GM19025 (cell line): ENCODE measurements around the gene MMD.
"Not testable (repeated sequence)": the region's sequence is repeated elsewhere in the genome, so short reads cannot be mapped to it uniquely, and the experiment has no call there.

Experiments used
- ATAC-seq: cut with Tn5 transposase; IDR thresholded peaks from one replicate; pipeline ENCODE4 v1.9.1; 2021; ENCODE audit warnings: mild to moderate bottlenecking, low read depth, moderate library complexity; ENCODE audit not compliant: unreplicated experiment

Gene MMD

DNA sequence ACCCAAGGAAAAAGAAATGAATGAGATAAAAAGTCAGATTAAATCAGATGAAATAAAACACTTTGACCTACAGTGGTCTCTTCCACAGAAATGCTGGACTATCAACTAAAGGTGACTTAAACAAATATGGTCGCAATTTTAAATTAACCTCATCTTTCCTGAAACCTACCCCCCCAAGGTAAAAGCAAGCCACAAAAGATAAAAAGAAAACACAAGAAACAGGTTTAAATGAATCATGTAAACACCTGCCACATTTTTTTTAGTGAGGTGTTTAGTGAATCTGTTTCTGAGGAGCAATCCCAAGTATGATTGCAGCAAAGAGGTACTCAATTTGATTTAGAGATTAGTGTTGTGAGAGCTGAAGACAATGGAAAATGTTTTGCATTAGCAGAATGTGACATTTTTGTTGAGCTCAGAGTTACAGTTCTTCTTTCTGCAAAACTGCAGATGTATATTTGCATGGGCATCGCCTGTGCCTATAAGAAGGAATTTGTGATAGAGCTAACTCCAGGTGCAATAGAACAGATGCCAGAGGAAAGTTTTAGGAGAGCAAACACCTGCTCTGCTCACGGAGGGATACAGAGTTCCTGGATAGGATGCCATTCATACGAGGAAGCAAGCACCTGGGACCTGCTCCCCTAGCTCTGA lies 3.4 kb upstream of the MMD start:
- ATAC-seq = no peak

DNA sequence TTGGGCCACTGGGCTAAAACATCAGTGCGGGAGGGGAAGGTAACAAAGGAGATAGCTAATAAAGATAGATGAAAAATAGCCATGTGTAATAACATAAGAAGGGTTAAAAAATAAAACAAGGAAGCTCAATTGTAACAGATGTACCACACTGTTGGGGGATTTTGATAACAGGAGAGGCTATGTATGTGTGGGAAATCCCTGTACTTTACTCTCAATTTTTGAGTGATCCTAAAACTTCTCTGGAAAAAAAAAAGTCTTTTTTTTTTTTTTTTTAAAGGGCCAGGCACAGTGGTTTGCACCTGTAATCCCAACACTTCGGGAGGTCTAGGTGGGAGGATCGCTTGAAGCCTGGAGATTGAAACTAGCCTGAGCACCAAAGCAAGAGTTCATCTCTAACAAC lies 1.9 kb upstream of the MMD start:
- ATAC-seq = no peak

DNA sequence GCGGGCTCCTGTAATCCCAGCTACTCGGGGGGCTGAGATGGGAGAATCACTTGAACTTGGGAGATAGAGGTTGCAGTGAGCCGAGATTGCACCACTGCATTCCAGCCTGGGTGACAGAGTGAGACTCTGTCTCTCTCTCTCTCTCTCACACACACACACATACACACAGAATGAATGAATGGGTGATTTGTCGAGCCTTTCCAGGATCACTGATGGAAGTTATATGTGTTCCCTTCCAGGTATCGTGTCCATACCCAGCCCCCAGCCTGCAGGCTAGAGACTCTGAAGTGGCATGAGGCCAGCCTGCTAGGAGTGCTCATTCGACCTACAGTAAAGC lies 1.2 kb upstream of the MMD start:
- not testable (repeated sequence) for ATAC-seq

DNA sequence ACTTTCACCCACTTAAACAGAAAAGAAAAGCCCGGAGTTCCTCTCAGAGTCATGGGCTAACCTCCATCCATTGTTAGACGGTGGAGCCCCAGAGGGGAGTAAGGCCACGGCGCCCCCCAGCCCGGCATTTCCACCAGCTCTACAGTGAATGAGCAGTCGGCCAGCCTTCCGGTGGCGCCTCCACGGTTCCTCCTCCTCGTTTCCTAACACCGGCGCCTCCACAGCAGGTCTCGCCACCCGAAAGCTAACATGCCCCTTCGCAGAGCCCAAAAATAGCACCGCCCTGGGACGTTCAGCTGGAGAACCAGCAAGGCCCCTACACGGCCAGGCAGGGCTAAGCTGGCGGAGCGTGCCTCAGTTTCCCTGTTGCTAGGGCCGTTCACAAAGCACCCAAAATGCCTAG lies 858 bp downstream of the MMD start:
- ATAC-seq = no peak

DNA sequence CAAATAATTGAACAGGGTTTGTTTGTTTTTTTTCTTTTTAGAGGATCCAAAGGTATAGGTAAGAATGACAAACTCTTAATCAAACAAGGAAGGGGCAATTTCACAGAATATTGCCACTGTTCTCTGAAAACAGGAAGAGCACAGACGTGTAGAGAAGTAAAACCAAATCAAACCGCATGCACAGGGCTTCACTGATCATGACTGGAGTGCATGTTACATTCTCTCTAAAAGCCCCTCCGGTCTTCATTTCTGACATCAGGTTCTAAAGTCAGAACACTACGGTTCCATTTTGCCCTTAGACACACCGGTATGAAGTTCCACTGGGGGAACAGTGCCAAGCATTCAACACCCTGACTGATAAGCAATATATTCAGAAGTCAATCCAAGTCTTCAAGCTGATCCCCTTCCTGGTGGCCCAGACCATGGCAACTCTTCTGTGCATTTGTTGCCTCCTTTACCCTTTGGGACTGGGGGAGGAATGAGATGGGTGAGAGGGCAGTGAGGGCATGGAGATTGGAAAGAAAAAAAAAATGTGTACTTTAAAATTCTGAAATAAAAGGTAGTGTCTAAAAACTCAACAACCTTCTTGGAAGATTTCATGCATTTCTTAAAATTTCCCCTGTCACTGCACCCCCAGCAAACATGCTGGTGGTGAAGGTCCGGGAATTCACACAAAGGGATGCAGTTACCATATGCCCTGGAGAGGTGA lies 1.4 kb downstream of the MMD start:
- no peak for ATAC-seq

DNA sequence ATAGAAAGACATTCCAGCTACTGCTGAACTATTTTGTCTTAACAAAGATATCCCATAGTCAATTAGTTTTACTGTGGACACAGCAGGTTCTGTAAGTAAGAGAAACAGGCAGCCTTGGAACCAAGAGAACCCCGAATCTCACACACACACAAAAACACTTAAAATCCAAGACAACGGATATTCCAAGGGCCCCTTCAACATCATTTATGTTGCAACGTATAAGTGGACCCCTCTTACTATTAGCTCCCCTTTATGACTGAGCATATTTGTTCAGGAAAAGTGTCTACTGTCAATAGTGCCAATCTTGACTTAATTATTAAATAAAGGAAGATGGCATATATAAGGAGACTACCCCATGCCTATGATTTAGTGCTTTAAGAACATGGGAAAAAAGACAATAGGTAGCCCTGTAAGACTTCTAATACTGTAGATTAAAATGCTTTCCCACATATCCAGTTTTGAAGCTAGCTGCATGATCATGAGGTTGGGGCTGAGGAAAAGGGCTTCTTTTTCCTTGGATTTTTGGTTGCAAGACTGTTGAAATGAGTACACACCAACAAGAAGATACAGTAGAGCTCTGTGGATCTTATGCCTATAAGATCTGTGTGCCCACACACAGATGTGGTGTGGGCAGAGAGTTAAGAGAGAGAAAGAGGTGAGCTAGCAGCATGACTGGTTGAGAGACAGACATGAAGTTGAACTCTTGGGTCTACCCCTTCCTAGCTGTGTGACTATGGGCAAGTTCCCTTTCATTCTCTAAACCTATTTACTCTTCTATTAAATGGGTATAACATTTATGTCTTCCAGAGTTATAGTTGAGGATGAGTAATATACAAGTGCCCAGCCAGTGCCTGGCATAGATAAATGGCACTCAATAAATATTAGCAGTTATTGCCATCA lies 3.0 kb downstream of the MMD start:
- no peak for ATAC-seq

DNA sequence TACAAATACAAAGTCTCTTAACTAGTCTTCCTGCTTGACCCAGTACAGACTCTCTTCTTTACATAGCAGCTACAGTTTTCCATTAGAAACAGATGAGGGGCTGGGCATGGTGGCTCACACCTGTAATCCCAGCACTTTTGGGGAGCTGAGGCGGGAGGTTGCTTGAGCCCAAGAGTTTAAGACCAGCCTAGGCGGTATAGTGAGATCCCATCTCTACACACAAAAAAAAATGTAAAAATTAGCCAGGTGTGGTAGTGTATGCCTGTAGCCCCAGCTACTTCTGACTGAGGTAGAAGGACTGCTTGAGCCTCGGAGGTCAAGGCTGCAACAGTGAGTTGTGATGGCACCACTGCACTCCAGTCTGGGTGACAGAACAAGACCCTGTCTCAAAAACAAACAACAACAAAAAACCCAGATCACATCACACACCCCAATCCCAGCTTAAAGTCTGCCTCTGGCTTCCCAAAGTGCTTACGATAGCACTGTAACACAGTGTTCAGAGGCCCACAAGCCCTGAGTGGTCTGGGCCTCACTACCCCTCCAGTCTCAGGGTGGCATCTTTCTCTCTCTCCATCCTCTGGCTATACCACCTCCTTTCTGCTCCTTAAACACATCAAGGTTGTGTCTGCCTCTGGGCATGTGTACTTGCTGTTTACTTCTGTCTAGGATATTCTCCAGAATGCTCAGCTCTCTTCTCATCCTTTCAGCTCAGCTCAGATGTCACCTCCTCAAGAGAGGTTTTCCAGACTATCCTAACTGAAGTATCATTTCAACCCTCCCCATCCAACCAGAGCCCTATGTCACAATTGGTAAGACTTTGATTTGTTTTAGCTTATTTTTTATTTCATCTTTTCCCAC lies 4.0 kb downstream of the MMD start:
- no peak for ATAC-seq

DNA sequence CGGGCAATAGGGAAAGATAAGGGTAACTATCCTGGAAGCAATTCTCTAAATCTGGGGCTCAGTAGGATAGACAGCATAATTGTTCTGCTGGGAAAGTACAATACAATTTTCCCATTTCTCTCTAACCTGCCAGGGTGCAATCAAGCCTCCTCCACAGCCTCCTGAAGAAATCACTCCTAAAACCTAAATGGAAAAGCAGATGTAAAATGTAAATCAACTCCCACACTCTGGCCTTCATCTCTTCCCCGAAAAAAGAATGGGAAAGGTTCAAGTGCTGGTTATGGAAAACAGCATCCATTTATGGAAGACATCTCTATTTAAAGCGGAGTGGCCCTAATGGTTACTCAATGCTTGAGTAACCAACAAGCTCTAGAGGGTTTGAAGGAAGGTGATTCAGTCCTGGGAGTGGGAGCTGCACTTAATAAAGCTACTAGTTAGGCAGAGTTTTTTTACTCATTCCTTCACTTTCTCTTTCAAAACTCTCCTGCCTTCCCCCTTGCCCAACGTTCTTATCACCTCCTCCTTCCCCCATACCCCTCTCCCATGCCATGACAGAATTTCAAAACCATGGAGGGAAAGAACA lies 5.1 kb downstream of the MMD start:
- no peak for ATAC-seq

DNA sequence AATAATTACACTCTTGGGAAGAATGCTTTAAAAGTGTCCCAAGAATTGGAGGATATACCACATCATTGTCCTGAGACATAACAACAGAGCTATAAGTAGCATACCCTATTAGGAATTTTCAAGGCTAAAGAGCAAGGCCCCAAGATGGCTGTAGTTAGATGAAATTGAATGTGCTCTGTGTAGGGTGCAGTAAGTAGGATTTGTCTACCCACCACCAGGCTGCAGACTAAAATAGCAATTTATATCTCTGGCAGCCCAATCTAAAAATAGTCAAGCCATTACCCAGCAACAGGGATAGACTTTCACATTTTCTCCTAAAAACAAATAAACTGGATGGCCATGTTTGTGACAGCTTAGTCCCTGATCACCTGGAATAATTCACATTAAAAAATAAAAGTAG lies 5.6 kb downstream of the MMD start:
- ATAC-seq = no peak

DNA sequence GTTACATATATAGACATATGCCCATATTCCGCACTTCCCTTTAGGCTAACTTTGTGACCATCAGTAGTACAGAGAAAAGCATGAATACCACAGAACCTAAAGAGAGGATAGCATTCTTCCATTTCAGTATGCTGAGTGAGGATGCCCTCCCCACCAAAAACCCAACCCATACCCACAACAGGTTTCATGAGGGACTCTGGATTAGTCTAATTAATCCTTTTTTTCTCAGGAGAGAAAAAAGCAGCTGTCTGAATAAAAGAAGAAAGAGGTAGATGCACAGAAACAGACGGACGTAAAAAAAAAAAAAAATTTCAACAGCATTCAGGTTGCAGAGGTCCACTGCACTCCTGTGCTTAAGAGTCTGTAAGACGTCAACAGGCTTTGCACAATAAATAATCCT lies 6.7 kb downstream of the MMD start:
- ATAC-seq = no peak

DNA sequence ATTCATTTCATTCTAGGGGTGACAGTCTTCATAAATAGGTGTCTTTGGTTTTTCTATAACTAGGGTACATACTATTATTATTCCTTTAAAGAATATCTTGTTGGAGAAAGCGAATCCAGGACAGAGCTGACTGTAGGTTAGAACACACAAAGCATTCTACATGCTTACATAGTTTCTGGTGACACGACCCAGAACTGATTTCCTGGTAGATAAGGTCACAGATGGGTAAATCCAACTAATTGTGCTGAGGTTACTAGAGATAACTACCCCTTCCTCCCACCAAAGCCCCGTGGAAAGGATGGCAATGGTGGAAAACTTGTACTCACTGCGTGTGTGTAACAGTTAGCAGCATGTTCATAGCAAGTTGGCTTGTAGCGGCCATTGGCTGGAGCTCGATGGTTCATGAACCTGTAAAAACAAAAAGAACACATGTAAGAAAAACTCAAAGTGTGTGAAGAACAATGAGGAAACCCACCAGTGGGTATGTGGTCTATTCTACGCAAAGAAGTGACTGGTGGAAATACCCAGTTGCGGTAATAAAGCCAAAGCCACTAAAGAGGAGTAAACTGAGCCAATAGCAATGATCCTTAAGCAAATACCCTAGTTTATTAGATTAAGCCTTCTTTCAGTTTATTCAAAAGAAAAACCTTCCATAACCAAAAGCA lies 7.7 kb downstream of the MMD start:
- no peak for ATAC-seq

DNA sequence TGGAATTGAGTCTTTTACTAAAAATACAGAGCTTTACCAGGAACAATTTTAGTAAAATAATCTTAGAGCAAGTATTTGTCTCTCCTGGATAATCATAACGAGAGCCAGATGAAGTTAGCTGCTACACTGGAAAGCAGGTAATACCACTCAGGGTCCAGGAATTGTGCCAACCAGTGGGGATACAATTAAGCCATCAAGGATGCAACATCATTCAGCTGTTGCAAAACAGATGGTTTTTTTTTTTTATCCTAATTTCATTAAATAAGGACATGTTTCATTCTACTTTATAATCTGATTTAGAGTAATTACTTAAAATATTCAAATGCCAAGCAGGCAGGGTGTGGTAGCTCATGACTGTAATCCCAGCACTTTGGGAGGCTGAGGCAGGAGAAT lies 10.2 kb downstream of the MMD start:
- ATAC-seq = no peak

DNA sequence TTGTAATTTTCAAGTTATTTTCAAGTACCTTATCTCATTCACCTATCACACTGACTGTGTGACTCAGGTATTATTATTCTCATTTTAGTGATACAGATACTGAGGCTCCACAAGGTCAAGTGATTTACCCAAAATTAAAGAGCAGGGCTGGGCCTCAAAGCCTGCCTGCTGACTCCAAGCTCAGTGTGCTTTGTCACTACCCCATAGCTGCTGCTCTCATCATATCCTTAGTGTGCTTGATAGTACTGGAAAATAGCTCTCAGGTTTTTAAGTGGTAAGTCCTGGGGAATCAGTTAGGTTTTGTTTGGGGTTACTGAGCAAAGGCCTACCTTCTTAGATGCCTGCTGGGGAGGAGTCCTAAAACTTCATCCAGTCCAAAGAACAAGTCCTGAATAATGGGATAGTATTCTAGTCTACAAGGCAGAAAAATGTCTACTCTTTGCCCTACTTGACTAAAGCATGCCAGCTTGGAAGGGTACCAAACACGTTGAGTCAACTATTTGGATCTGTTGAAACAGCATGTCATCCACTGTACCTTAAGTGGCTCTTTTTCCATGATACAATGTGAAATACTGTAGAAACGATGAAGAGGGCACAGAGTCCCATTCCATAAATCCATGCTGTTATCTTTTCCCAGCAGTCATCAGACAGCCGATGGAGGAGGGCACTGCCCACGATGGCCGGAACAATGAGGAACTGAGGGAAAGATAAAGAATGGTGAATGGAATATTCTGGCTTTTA lies 10.7 kb downstream of the MMD start:
- ATAC-seq = no peak

DNA sequence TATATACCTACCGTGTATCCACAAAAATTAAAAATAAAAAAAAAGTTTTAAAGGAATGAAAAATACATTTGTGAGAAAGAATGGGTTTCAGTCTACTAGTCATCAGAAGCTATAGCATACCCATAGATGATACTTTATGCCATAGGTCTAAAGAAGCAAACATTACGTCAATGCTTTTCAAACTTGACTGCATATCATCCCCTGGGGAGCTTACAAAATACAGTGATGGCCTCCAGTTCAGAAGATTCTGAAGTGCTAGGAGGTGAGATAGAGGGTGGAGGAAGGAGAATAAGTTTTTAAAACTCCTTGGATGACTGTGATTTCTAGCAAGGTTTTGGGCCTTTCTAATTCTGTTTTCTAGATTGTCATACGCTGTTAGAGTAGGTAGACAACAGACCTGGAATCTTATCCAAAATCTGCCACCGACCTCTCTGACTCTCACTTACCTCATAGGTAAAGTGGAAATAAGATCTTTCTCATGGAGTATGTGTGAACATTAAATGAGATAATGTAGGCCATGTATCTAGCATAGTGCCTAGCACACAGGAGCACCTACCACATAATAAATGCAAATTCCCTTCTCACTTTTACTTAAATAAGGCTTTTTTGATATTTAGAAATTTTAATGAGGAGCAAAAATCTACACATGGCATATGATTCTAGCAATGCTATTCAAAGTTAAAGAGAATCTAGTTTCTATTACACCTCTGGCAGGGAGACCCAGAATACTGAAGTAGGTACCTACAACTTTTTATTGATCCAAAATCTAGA lies 12.4 kb downstream of the MMD start:
- no peak for ATAC-seq

DNA sequence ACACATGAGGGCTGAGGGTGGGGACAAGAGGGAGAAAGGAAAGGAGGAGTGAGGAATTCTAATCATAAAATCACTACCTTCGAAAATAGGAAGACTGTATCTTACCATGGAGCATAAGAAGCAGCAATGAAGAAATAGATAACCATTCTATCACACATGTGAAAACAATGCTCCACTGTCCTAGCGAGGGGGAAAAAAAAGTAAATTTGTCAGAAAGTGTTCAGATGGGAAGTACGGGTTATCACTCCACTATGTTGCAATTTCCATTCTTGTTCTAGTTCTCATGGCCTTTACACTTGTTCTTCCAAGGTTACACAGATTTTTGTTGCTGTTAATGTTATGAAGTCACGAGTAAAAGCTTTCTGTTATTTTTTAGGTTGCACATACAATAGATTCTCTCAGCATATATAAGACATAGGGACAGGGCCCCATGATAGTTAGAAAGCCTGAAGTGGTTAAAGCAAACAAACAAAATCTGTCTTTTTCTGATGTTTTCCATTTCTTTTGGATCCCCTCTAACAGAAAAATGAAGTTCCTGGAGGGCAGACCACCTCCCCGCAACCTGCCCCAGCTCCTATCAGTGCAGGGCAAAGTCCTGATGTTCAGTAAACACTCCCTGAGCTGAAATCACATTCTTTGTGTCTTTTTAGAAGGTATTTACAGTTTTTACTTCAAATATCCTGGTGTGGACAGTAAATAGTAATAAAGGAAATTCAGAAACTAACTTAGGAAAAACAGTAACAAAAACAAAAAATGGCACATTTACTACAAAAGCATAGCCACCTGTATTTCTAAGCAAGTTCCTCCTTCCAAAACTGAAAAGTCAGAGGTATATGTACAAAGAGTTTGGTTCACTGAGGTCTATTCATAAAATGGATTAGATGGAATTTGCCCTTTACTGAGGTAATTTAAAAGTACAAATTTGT lies 13.7 kb downstream of the MMD start:
- ATAC-seq = no peak

DNA sequence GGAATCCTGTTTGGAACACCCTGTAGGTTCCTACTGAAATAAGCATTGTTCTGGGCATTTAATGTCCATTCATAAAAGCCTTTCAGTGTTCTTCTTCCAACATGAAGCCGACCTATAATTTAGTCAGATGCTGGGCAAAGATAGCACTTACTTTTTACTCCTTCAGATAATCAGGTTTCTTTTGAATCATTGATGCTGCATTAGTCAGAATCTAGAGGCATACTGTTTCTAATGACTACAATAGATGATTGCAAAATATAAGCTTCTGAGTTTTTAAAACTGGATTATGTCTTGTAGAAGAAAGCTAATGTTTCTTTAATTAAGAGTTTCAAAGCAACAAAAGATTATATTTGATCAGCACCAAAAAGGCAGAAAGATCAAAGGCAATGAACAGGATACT lies 16.0 kb downstream of the MMD start:
- ATAC-seq = no peak

DNA sequence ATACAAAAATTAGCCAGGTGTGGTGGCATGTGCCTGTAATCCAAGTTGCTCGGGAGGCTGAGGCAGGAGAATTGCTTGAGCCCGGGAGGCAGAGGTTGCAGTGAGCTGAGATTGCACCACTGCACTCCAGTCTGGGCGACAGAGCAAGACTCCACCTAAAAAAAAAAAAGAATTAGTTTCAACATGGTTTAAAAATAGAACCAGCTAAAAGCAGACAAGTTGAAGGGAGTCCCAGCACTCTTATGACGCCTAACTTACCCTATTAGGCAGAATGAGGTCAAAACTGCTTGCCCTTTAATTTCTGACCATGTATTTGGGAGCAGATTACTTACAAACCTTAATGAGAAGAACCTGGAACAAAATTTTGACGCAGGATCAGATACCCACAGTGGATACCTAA lies 17.4 kb downstream of the MMD start:
- ATAC-seq = not testable (repeated sequence)
